Measurements from ENCODE around the gene PDE4B. TPM values are rescaled to one million over a fixed set of nuclear protein-coding genes. Genes with fewer than 3 reads are reported as not detected.

The PDE4B gene
- total and polyA plus RNA-seq, 10 of the 15 experiments (the other 5 are each of a cell fraction or from before 2014, with no cell fraction given): 3.0 to 13.2 (median 5.7) TPM

DNA sequence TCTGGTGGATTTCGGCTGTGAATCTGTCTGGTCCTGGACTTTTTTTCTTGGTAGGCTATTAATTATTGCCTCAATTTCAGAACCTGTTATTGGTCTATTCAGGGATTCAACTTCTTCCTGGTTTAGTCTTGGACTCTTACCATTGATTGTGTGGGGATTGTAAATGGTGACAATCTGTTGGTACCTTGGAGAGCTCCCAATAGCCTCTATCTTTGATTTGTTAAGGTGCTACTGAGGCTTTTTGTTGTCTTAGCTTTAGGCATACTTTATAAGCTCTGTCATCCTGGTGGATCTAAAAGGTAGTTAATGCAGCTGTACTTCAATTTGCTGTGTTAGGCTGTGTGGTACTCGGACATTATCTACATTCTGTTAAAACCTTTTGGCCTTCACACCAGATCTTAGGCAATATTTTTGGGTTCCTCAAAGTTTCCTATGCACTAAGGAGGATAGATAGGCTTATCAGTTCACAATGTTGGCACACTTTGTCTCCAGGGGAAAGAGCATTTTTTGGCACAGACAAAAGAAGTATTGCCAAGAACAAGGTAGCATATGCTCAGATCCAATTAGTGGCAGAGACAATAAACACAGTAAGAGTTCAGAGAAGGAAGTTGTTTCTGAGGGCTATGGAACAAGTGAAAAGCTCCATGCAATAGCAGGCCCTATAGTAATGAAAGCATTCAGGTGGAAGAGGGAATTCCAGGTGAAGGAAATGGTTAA, 230.4 kb downstream of the PDE4B start:
- 36% methylated on average over 2 of the region's 2 CpGs for WGBS (ENCODE audit: insufficient coverage, insufficient replicate concordance, low lambda C conversion rate, missing lambda C conversion rate)
- ChIA-PET CTCF (no interaction called here), SMC1A (ENCODE audit: uncharacterized antibody, unreplicated experiment) (no interaction called here), RAD21 (ENCODE audit: unreplicated experiment) (no interaction called here), POLR2A (no interaction called here)
- FAIRE-seq (no peak), DNase-seq (ENCODE audit: low read depth, low spot score) (no peak), ATAC-seq (no peak)
- Histone ChIP-seq H3K4me1 (ENCODE audit: control insufficient read depth, insufficient read depth, low read length) (no peaks in the 10 kb centered on the region), H3K27me3 (replicated peaks in 1 of 2; ENCODE audit: control insufficient read depth in 2 of 2, insufficient read depth in 2 of 2, low read length in 1 of 2) (no peaks in the 10 kb centered on the region), H3K4me2 (ENCODE audit: control insufficient read depth, insufficient read depth) (no peak overlapping the region), H4K20me1 (ENCODE audit: control insufficient read depth, insufficient read depth) (no peaks in the 10 kb centered on the region), H3K9ac (ENCODE audit: control insufficient read depth, insufficient read depth, low read length) (no peak overlapping the region), H3K9me3 (replicated peaks; ENCODE audit: control insufficient read depth, insufficient read depth, low read length) (no peaks in the 10 kb centered on the region), H3K36me3 (ENCODE audit: control insufficient read depth in 2 of 2, insufficient read depth in 2 of 2, low read length in 1 of 2) (no peaks in the 10 kb centered on the region), H3K27ac (ENCODE audit: control insufficient read depth, insufficient read depth) (no peak overlapping the region), H3K79me2 (ENCODE audit: control insufficient read depth, insufficient read depth, low read length) (no peaks in the 10 kb centered on the region), H2AFZ (ENCODE audit: control insufficient read depth, low read depth, low read length) (no peak overlapping the region), H3K4me3 (no peak overlapping the region)
- TF ChIP-seq, protein P1, sequence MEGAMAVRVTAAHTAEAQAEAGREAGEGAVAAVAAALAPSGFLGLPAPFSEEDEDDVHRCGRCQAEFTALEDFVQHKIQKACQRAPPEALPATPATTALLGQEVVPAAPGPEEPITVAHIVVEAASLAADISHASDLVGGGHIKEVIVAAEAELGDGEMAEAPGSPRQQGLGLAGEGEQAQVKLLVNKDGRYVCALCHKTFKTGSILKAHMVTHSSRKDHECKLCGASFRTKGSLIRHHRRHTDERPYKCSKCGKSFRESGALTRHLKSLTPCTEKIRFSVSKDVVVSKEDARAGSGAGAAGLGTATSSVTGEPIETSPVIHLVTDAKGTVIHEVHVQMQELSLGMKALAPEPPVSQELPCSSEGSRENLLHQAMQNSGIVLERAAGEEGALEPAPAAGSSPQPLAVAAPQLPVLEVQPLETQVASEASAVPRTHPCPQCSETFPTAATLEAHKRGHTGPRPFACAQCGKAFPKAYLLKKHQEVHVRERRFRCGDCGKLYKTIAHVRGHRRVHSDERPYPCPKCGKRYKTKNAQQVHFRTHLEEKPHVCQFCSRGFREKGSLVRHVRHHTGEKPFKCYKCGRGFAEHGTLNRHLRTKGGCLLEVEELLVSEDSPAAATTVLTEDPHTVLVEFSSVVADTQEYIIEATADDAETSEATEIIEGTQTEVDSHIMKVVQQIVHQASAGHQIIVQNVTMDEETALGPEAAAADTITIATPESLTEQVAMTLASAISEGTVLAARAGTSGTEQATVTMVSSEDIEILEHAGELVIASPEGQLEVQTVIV (IDR thresholded peaks at IDR 0.05; ENCODE audit: borderline replicate concordance, partially characterized antibody): no peak
- TF ChIP-seq, protein P2, sequence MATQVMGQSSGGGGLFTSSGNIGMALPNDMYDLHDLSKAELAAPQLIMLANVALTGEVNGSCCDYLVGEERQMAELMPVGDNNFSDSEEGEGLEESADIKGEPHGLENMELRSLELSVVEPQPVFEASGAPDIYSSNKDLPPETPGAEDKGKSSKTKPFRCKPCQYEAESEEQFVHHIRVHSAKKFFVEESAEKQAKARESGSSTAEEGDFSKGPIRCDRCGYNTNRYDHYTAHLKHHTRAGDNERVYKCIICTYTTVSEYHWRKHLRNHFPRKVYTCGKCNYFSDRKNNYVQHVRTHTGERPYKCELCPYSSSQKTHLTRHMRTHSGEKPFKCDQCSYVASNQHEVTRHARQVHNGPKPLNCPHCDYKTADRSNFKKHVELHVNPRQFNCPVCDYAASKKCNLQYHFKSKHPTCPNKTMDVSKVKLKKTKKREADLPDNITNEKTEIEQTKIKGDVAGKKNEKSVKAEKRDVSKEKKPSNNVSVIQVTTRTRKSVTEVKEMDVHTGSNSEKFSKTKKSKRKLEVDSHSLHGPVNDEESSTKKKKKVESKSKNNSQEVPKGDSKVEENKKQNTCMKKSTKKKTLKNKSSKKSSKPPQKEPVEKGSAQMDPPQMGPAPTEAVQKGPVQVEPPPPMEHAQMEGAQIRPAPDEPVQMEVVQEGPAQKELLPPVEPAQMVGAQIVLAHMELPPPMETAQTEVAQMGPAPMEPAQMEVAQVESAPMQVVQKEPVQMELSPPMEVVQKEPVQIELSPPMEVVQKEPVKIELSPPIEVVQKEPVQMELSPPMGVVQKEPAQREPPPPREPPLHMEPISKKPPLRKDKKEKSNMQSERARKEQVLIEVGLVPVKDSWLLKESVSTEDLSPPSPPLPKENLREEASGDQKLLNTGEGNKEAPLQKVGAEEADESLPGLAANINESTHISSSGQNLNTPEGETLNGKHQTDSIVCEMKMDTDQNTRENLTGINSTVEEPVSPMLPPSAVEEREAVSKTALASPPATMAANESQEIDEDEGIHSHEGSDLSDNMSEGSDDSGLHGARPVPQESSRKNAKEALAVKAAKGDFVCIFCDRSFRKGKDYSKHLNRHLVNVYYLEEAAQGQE (IDR thresholded peaks at IDR 0.05; ENCODE audit: low read depth, low read length): peak; percentile 75
- TF ChIP-seq NR2C1 (IDR thresholded peaks at IDR 0.05): no peak
- intact Hi-C loops (cut with micrococcal nuclease; ENCODE audit: unreplicated experiment) (no loop called here), in situ Hi-C loops (cut with MboI) (no loop called here)
- no TSS peak for BruUV-seq (replicated peaks)

Measured in GM12878 (cell line).